Stimulated activated CD8-positive, alpha-beta memory T cell treated with anti-CD3 and anti-CD28 coated beads, Interleukin-4, amount 100 ng/mL, for 24 hours (primary cell): Measurements from ENCODE around the gene PDE6H.

Source experiments
- DNase-seq: peaks from one replicate; pipeline ENCODE4 v3.0.0-alpha.2; 2020; ENCODE audit warnings: low read depth

The PDE6H gene

GRCh38 chr12:14975457-14975856 lies 2.6 kb downstream of the PDE6H start:
- no peak for DNase-seq

GRCh38 chr12:14976658-14977057 lies 3.8 kb downstream of the PDE6H start:
- no peak for DNase-seq

GRCh38 chr12:14979468-14979867 lies 6.6 kb downstream of the PDE6H start:
- no peak for DNase-seq

GRCh38 chr12:14981049-14981448 lies 8.2 kb downstream of the PDE6H start:
- DNase-seq, result no peak

GRCh38 chr12:14982562-14982961 lies 9.7 kb downstream of the PDE6H start:
- no peak for DNase-seq

- no peak for DNase-seq
These were observed 10.1 kb downstream of the PDE6H start for GRCh38 chr12:14982991-14983390.

GRCh38 chr12:14984036-14984435 lies 11.2 kb downstream of the PDE6H start:
- DNase-seq, result no peak

GRCh38 chr12:14984766-14985285 lies 12.0 kb downstream of the PDE6H start:
- no peak for DNase-seq

- no peak for DNase-seq
These were observed 13.6 kb downstream of the PDE6H start for GRCh38 chr12:14986449-14986848.

GRCh38 chr12:14988035-14988434 lies 15.2 kb downstream of the PDE6H start:
- DNase-seq, result no peak

GRCh38 chr12:14989790-14990189 lies 16.9 kb downstream of the PDE6H start:
- DNase-seq, result no peak

GRCh38 chr12:14991069-14991468 lies 18.2 kb downstream of the PDE6H start:
- DNase-seq, result no peak

GRCh38 chr12:14992673-14993072 lies 19.8 kb downstream of the PDE6H start:
- no peak for DNase-seq

GRCh38 chr12:14993117-14993516 lies 20.3 kb downstream of the PDE6H start:
- DNase-seq, result no peak

- DNase-seq, result peak; percentile 8
These were observed 20.9 kb downstream of the PDE6H start for GRCh38 chr12:14993537-14994266.

- no peak for DNase-seq
These were observed 21.8 kb downstream of the PDE6H start for GRCh38 chr12:14994610-14995009.

- DNase-seq, result no peak
These were observed 23.0 kb downstream of the PDE6H start for GRCh38 chr12:14995583-14996425.

GRCh38 chr12:14997998-14998397 lies 25.2 kb downstream of the PDE6H start:
- no peak for DNase-seq

GRCh38 chr12:14999021-14999694 lies 26.3 kb downstream of the PDE6H start:
- DNase-seq, result no peak

GRCh38 chr12:14999695-15000365 lies 27.0 kb downstream of the PDE6H start:
- DNase-seq, result no peak

- DNase-seq, result no peak
These were observed 27.7 kb downstream of the PDE6H start for GRCh38 chr12:15000575-15000974.
